ENCODE data around the gene LAMB3. TPM values are rescaled to one million over a fixed set of nuclear protein-coding genes. Genes with fewer than 3 reads are reported as not detected.
A peak's percentile ranks its signal among the peaks of the same experiment; 100 is the strongest.

Gene LAMB3
- total RNA-seq, 4 donors from 2014 or later, result 47.2 to 147 (median 126) TPM

DNA sequence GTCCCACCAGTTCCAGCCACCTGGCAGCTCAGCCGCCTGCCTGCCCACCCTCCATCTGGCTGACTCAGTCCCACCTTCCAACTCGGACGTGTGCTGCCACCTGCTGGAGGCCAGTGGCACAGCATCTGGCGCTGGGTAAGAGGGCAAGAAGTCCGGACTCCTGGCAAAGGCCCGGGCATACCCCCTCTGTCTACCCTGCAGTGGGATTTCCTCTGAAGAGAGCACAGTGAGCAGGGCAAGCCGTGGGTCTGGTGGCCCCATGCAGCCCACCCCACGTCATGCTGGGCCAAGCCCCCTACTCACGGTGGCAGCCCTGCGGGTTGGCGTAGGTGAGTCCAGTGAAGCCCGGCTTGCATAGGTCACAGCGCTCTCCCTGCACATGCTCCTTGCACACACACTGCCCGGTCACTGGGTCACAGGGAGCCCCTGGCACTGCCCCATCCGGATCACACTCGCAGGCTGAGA, 24.5 kb downstream of the LAMB3 start:
- in situ Hi-C loops (cut with MboI; ENCODE audit: low pct_ligation_motif_present in 1 of 4, low pct_unique_long_range_greater_than_20kb in 1 of 4, low sequenced_read_pairs in 3 of 4) (loop anchor here in 1 of 4 donors (10.0 kb wide), 1 partner anchor 53 kb away; no protein-coding TSS in a partner anchor), intact Hi-C loops (cut with DNase I; ENCODE audit: low total_unique reads) (loop anchor here (5.0 kb wide), 1 partner anchor 50 kb away; no protein-coding TSS in a partner anchor)
- no peaks in the 10 kb centered on the region for H3K36me3 ChIP-seq

DNA sequence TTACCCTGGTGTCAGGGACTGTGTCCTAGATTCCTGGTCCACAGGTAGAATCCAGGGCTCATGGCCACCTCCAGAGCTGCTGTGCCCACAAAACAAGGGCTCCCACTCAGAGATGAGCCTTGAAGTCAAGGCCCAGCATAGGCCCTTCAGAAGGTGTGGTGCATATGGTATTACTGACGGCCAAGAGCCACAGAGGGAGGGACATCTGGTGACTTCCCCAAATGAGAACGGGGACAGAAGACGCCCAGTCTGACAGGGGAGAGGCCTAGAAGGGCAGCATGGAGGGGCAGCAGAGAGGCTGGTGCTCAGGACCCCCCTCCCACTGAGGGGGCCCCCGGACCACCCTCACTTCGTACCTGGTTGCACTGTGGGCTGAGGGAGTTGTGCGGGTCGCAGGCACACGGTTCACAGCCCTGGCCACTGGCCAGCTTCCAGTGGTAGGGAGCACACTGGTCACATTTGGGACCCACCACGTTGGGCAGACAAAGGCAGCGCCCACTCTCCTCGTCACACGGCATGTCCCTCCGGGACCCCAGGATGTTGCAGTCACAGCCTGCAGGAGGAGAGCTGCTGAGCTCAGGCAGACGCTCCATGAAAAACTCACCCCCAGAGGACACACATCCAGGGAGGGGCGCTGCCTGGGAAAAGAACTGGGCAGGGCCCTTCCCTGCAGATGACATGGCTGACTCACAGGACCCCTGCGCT, 25.0 kb downstream of the LAMB3 start:
- TF ChIP-seq POLR2AphosphoS5 (IDR thresholded peaks at IDR 0.05) (no peak), POLR2A (IDR thresholded peaks at IDR 0.05) (no peak), EP300 (IDR thresholded peaks at IDR 0.05; ENCODE audit: low read depth) (no peak)
- TF ChIP-seq, protein P1, sequence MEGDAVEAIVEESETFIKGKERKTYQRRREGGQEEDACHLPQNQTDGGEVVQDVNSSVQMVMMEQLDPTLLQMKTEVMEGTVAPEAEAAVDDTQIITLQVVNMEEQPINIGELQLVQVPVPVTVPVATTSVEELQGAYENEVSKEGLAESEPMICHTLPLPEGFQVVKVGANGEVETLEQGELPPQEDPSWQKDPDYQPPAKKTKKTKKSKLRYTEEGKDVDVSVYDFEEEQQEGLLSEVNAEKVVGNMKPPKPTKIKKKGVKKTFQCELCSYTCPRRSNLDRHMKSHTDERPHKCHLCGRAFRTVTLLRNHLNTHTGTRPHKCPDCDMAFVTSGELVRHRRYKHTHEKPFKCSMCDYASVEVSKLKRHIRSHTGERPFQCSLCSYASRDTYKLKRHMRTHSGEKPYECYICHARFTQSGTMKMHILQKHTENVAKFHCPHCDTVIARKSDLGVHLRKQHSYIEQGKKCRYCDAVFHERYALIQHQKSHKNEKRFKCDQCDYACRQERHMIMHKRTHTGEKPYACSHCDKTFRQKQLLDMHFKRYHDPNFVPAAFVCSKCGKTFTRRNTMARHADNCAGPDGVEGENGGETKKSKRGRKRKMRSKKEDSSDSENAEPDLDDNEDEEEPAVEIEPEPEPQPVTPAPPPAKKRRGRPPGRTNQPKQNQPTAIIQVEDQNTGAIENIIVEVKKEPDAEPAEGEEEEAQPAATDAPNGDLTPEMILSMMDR (IDR thresholded peaks at IDR 0.05), result no peak
- intact Hi-C loops (cut with DNase I; ENCODE audit: low total_unique reads) (loop anchor here (5.0 kb wide), 1 partner anchor 50 kb away; no protein-coding TSS in a partner anchor), in situ Hi-C loops (cut with MboI; ENCODE audit: low pct_ligation_motif_present in 1 of 4, low pct_unique_long_range_greater_than_20kb in 1 of 4, low sequenced_read_pairs in 3 of 4) (loop anchor here in 1 of 4 donors (10.0 kb wide), 1 partner anchor 52 kb away; no protein-coding TSS in a partner anchor)
- Histone ChIP-seq H3K9me3 (no peaks in the 10 kb centered on the region), H3K4me1 (peaks cover 0 to 8% (median 0%) of the 10 kb centered on the region in 4 donors), H3K27ac (no peak overlapping the region), H3K27me3 (no peaks in the 10 kb centered on the region), H3K4me3 (no peak overlapping the region), H3K36me3 (no peaks in the 10 kb centered on the region)
- no peak for DNase-seq
- WGBS, 2 donors (ENCODE audit: low coverage in 1 of 2), result 58 to 100% methylated on average over 1 to 15 of the region's 16 CpGs

More for the DNA sequence above, 24.5 kb downstream of the LAMB3 start:
- WGBS, 2 donors (ENCODE audit: low coverage in 1 of 2), result 48% methylated on average over 14 of the region's 16 CpGs; no CpG with 5 or more reads in 1 of the 2 donors
- Histone ChIP-seq H3K4me3 (no peak overlapping the region), H3K4me1 (peaks cover 0 to 4% (median 0%) of the 10 kb centered on the region in 4 donors), H3K27me3 (no peaks in the 10 kb centered on the region), H3K9me3 (no peaks in the 10 kb centered on the region), H3K27ac (no peak overlapping the region)
- peak; percentile 73 for DNase-seq
- no peak for TF ChIP-seq POLR2AphosphoS5 (IDR thresholded peaks at IDR 0.05)
- TF ChIP-seq EP300 (IDR thresholded peaks at IDR 0.05; ENCODE audit: low read depth), result no peak
- TF ChIP-seq POLR2A (IDR thresholded peaks at IDR 0.05), result no peak
- TF ChIP-seq, protein P1 (IDR thresholded peaks at IDR 0.05), result peak; percentile 83 to 97 (median 93)

DNA sequence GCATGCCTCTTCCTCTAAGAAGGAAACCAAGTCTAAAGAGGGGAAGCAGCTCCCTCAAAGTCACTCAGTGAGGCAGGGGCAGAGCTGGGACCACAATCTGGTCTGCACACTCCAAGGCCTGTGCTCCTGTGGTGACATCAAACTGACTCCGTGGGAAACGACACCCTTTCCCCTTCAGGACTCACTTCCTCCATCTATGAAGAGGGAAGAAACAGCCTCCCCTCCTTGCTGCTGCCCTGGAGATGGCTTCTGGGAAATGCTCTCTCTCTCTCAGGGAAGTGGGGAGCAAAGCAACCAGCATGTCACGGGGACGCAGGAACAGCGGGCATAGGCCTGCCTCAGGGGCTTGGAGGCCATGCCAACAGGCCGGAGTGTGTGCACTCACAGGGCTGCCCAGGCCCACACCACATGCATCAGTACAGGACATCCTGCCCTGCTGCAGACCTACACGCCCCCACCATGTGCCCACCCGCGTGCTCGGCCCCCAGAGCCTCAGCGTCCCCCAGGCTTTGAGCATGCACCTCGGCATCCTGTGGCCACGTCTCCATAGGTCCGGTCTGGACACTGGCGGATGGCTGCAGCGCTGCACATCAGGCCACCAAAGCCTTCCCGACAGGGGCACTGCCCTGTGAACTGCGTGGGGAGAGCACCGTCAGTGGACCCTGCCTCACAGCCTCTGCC, 25.7 kb downstream of the LAMB3 start:
- Histone ChIP-seq H3K27ac (no peak overlapping the region), H3K4me1 (peaks cover 0 to 15% (median 4%) of the 10 kb centered on the region in 4 donors), H3K36me3 (no peaks in the 10 kb centered on the region), H3K27me3 (no peaks in the 10 kb centered on the region), H3K9me3 (no peaks in the 10 kb centered on the region), H3K4me3 (no peak overlapping the region)
- TF ChIP-seq POLR2A (IDR thresholded peaks at IDR 0.05) (no peak), POLR2AphosphoS5 (IDR thresholded peaks at IDR 0.05) (no peak), EP300 (IDR thresholded peaks at IDR 0.05; ENCODE audit: low read depth) (no peak)
- TF ChIP-seq, protein P1 (IDR thresholded peaks at IDR 0.05), result no peak
- 87 to 93% methylated on average over 6 to 19 of the region's 19 CpGs for WGBS, 2 donors (ENCODE audit: low coverage in 1 of 2)
- intact Hi-C loops (cut with DNase I; ENCODE audit: low total_unique reads), result loop anchor here (5.0 kb wide), 1 partner anchor 49 kb away; no protein-coding TSS in a partner anchor
- no peak for DNase-seq
- in situ Hi-C loops (cut with MboI; ENCODE audit: low pct_ligation_motif_present in 1 of 4, low pct_unique_long_range_greater_than_20kb in 1 of 4, low sequenced_read_pairs in 3 of 4), result loop anchor here in 1 of 4 donors (10.0 kb wide), 1 partner anchor 52 kb away; no protein-coding TSS in a partner anchor

Data from transverse colon (tissue), 4 donors.